ENCODE measurements around the gene ZYG11B.
"Not testable (repeated sequence)": the region's sequence is repeated elsewhere in the genome, so short reads cannot be mapped to it uniquely, and the experiment has no call there.

ZYG11B gene

DNA sequence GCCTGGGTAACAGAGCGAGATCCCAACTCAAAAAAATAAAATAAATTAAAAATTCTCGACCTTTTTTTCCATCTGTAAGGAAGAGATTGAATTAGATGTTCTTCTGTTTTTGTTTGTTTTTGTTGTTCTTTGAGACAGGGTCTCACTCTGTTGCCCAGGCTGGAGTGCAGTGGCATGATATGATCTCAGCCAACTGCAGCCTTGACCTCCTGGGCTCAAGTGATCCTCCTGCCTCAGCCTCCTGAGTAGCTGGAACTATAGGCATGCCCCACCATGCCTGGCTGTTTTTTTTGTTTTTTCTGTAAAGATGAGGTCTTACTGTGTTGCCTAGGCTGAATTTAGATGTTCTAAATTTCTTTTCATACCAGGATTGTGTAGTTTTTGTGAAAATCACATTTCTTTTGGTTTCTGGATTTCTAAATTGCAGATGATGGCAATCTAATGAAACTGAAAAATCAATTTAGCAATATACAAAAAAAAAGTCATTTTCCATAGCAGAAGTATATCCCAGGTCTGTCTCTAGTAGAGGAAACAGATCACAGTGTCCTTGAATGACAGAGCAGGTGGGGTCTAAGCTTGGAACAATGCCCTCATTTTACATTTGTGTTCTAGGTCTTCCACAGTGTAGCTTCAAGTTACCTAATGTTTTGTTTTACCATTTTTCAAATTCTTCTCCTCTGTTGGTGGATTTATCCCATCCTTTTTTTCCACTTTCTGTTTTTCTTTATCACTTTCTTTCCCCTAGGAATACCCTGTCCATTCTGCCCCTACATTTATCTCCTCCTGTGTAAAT, 136.6 kb downstream of the ZYG11B start:
- no peaks in the 10 kb centered on the region for H3K9me3 ChIP-seq
- H3K36me3 ChIP-seq, result no peaks in the 10 kb centered on the region

DNA sequence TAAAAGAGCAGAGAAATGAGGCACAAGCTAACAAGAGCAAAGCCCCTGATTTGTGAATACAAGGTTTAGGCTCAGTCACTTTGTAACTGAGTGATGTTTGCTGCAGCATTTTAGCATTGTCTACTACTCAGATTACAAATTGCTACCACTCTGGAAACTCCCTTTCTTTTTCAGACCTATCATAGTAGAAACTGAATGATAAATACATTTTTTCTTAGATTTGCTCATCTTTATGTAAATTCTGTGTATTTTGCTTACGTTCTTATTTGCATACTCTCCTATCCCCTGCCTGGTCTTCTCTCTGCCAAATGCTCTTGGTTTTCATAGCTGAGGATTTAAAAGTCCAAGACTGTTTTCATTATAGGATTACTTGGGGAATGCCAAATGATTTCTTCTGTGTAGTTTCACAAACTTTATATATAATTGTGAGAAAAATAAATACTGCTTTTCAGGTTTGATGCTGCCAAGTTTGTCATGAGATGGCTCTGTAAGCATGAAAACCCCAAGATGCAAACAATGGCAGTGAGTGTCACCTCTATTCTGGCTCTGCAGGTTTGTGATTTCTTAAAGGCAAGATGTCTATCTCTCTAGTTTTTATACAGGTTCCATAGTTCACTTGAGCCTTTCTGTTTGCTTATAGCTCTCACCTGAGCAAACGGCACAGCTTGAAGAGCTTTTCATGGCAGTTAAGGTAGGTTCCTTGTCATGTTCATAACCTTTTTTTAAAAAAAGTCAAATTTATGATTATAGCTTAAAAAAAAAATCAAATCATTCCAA, 141.0 kb downstream of the ZYG11B start:
- Histone ChIP-seq H3K27me3 (no peaks in the 10 kb centered on the region), H3K9me3 (no peaks in the 10 kb centered on the region), H3K4me1 (no peaks in the 10 kb centered on the region), H3K4me3 (ENCODE audit: low read depth, low read length) (no peak overlapping the region), H3K36me3 (no peaks in the 10 kb centered on the region)
- DNase-seq, result no peak
- TF ChIP-seq, protein P1, sequence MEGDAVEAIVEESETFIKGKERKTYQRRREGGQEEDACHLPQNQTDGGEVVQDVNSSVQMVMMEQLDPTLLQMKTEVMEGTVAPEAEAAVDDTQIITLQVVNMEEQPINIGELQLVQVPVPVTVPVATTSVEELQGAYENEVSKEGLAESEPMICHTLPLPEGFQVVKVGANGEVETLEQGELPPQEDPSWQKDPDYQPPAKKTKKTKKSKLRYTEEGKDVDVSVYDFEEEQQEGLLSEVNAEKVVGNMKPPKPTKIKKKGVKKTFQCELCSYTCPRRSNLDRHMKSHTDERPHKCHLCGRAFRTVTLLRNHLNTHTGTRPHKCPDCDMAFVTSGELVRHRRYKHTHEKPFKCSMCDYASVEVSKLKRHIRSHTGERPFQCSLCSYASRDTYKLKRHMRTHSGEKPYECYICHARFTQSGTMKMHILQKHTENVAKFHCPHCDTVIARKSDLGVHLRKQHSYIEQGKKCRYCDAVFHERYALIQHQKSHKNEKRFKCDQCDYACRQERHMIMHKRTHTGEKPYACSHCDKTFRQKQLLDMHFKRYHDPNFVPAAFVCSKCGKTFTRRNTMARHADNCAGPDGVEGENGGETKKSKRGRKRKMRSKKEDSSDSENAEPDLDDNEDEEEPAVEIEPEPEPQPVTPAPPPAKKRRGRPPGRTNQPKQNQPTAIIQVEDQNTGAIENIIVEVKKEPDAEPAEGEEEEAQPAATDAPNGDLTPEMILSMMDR (IDR thresholded peaks at IDR 0.05; ENCODE audit: low read depth, low read length), result no peak

More for the DNA sequence above, 136.6 kb downstream of the ZYG11B start:
- H3K27me3 ChIP-seq, result no peaks in the 10 kb centered on the region
- DNase-seq, result no peak
- TF ChIP-seq, protein P1 (IDR thresholded peaks at IDR 0.05; ENCODE audit: low read depth, low read length), result no peak
- no peaks in the 10 kb centered on the region for H3K4me1 ChIP-seq
- H3K4me3 ChIP-seq (ENCODE audit: low read depth, low read length), result no peak overlapping the region

DNA sequence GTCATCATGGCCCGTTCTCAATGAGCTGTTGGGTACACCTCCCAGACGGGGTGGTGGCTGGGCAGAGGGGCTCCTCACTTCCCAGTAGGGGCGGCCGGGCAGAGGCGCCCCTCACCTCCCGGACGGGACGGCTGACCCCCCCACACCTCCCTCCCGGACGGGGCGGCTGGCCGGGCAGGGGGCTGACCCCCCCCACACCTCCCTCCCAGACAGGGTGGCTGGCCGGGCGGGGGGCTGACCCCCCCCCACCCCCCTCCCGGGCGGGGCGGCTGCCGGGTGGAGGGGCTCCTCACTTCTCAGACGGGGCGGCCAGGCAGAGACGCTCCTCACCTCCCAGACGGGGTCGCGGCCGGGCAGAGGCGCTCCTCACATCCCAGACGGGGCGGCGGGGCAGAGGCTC, 143.5 kb downstream of the ZYG11B start:
- not testable (repeated sequence) for H3K27me3 ChIP-seq; H3K4me3 ChIP-seq (ENCODE audit: low read depth, low read length); H3K36me3 ChIP-seq; DNase-seq; H3K9me3 ChIP-seq; H3K4me1 ChIP-seq

DNA sequence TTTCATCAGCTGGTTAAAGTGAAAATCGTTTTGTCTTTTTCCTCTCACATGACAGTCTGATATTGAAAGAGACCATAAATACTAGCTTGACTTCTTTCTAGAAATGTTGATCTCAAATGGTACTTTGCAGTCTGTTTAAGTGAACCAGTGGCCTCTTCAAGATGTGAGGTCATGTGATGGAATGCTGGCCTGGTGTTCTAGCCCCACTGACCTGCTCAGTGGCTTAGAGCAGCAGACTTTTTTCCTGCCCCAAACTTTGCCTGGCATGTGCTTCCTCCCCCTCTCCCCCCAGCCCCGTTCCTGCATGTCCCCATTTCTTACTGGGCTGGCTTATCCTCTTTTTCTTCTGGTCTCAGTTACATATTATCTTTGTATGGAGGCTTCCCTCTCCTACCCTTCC, 150.6 kb downstream of the ZYG11B start:
- DNase-seq, result no peak
- Histone ChIP-seq H3K9me3 (no peaks in the 10 kb centered on the region), H3K4me1 (no peaks in the 10 kb centered on the region), H3K36me3 (no peaks in the 10 kb centered on the region), H3K4me3 (ENCODE audit: low read depth, low read length) (no peak overlapping the region), H3K27me3 (no peaks in the 10 kb centered on the region)
- TF ChIP-seq, protein P1 (IDR thresholded peaks at IDR 0.05; ENCODE audit: low read depth, low read length), result no peak

Data from BE2C (cell line).